ENCODE measurements around the gene RFESD.
A peak's percentile ranks its signal among the peaks of the same experiment; 100 is the strongest.

RFESD gene

GRCh38 chr5:95619514-95620029 is 27.0 kb upstream of the RFESD start:
- no peak for DNase-seq (ENCODE audit: insufficient read length)
- TF ChIP-seq TAF1 (IDR thresholded peaks at IDR 0.05; ENCODE audit: borderline replicate concordance, low read depth, low read length): no peak
- FAIRE-seq: no peak

- peak; percentile 51 for DNase-seq (ENCODE audit: insufficient read length)
- no peak for TF ChIP-seq POLR2AphosphoS5 (IDR thresholded peaks at IDR 0.05; ENCODE audit: low read depth, low read length)
- TF ChIP-seq POLR2A (IDR thresholded peaks at IDR 0.05; ENCODE audit: low read depth, low read length): peak; percentile 46; the same call in 1 of the 2 replicates
- no peak for TF ChIP-seq TAF1 (IDR thresholded peaks at IDR 0.05; ENCODE audit: borderline replicate concordance, low read depth, low read length)
- peak; percentile 88 for FAIRE-seq
These were observed 26.3 kb upstream of the RFESD start, which contains the start of gene GPR150 for GRCh38 chr5:95620030-95620869. Gene GPR150, plus strand, starts transcription at chr5:95620087. Its CDS starts 189 bp downstream, at chr5:95620276.

GRCh38 chr5:95620870-95621838 is 25.4 kb upstream of the RFESD start:
- FAIRE-seq (peak; percentile 70), DNase-seq (ENCODE audit: insufficient read length) (peak; percentile 50)
- no peak for TF ChIP-seq POLR2A (IDR thresholded peaks at IDR 0.05; ENCODE audit: low read depth, low read length)
- no peak for TF ChIP-seq TAF1 (IDR thresholded peaks at IDR 0.05; ENCODE audit: borderline replicate concordance, low read depth, low read length)
- no peak for TF ChIP-seq POLR2AphosphoS5 (IDR thresholded peaks at IDR 0.05; ENCODE audit: low read depth, low read length)

GRCh38 chr5:95621839-95622629 is 24.5 kb upstream of the RFESD start:
- no peak for DNase-seq (ENCODE audit: insufficient read length)
- peak; percentile 70 for FAIRE-seq
- TF ChIP-seq POLR2AphosphoS5 (IDR thresholded peaks at IDR 0.05; ENCODE audit: low read depth, low read length): no peak
- TF ChIP-seq POLR2A (IDR thresholded peaks at IDR 0.05; ENCODE audit: low read depth, low read length): no peak
- TF ChIP-seq TAF1 (IDR thresholded peaks at IDR 0.05; ENCODE audit: borderline replicate concordance, low read depth, low read length): no peak

- TF ChIP-seq POLR2AphosphoS5 (IDR thresholded peaks at IDR 0.05; ENCODE audit: low read depth, low read length) (no peak), POLR2A (IDR thresholded peaks at IDR 0.05; ENCODE audit: low read depth, low read length) (no peak), TAF1 (IDR thresholded peaks at IDR 0.05; ENCODE audit: borderline replicate concordance, low read depth, low read length) (no peak)
- no peak for FAIRE-seq
- DNase-seq (ENCODE audit: insufficient read length): no peak
These were observed 22.9 kb upstream of the RFESD start for GRCh38 chr5:95623706-95624105.

- TF ChIP-seq POLR2AphosphoS5 (IDR thresholded peaks at IDR 0.05; ENCODE audit: low read depth, low read length) (no peak), TAF1 (IDR thresholded peaks at IDR 0.05; ENCODE audit: borderline replicate concordance, low read depth, low read length) (no peak), POLR2A (IDR thresholded peaks at IDR 0.05; ENCODE audit: low read depth, low read length) (no peak)
- no peak for FAIRE-seq
- no peak for DNase-seq (ENCODE audit: insufficient read length)
These were observed 22.2 kb upstream of the RFESD start for GRCh38 chr5:95624368-95624767.

- TF ChIP-seq TAF1 (IDR thresholded peaks at IDR 0.05; ENCODE audit: borderline replicate concordance, low read depth, low read length): no peak
- no peak for TF ChIP-seq POLR2A (IDR thresholded peaks at IDR 0.05; ENCODE audit: low read depth, low read length)
- TF ChIP-seq POLR2AphosphoS5 (IDR thresholded peaks at IDR 0.05; ENCODE audit: low read depth, low read length): no peak
- FAIRE-seq: no peak
- no peak for DNase-seq (ENCODE audit: insufficient read length)
These were observed 19.9 kb upstream of the RFESD start for GRCh38 chr5:95626701-95627100.

GRCh38 chr5:95627971-95628810 is 18.4 kb upstream of the RFESD start:
- DNase-seq (ENCODE audit: insufficient read length) (no peak), FAIRE-seq (no peak)
- TF ChIP-seq TAF1 (IDR thresholded peaks at IDR 0.05; ENCODE audit: borderline replicate concordance, low read depth, low read length): no peak
- TF ChIP-seq POLR2AphosphoS5 (IDR thresholded peaks at IDR 0.05; ENCODE audit: low read depth, low read length): no peak
- TF ChIP-seq POLR2A (IDR thresholded peaks at IDR 0.05; ENCODE audit: low read depth, low read length): no peak

GRCh38 chr5:95628933-95629332 is 17.6 kb upstream of the RFESD start:
- FAIRE-seq (no peak), DNase-seq (ENCODE audit: insufficient read length) (no peak)
- TF ChIP-seq TAF1 (IDR thresholded peaks at IDR 0.05; ENCODE audit: borderline replicate concordance, low read depth, low read length) (no peak), POLR2AphosphoS5 (IDR thresholded peaks at IDR 0.05; ENCODE audit: low read depth, low read length) (no peak), POLR2A (IDR thresholded peaks at IDR 0.05; ENCODE audit: low read depth, low read length) (no peak)

GRCh38 chr5:95630394-95630917 is 16.1 kb upstream of the RFESD start:
- FAIRE-seq (no peak), DNase-seq (ENCODE audit: insufficient read length) (no peak)
- TF ChIP-seq TAF1 (IDR thresholded peaks at IDR 0.05; ENCODE audit: borderline replicate concordance, low read depth, low read length) (no peak), POLR2A (IDR thresholded peaks at IDR 0.05; ENCODE audit: low read depth, low read length) (no peak), POLR2AphosphoS5 (IDR thresholded peaks at IDR 0.05; ENCODE audit: low read depth, low read length) (no peak)
